Stimulated activated CD4-positive, alpha-beta T cell treated with anti-CD3 and anti-CD28 coated beads, Interleukin-2, amount 100 ng/mL, for 4 hours (primary cell): ENCODE results near the gene SSC4D.
"Not testable (repeated sequence)": the region's sequence is repeated elsewhere in the genome, so short reads cannot be mapped to it uniquely, and the experiment has no call there.

ENCODE experiments used
- DNase-seq: peaks from one replicate; pipeline ENCODE4 v3.0.0-alpha.2; 2020; ENCODE audit warnings: low read depth

Gene SSC4D

GRCh38 chr7:76421097-76421496 is 11.6 kb upstream of the SSC4D start:
- not testable (repeated sequence) for DNase-seq

- not testable (repeated sequence) for DNase-seq
Measured at GRCh38 chr7:76417654-76418310, 8.3 kb upstream of the SSC4D start.

GRCh38 chr7:76412249-76412648 is 2.8 kb upstream of the SSC4D start:
- DNase-seq: no peak

- DNase-seq: no peak
Measured at GRCh38 chr7:76411626-76412025, 2.1 kb upstream of the SSC4D start.

GRCh38 chr7:76408121-76408560 is 1.4 kb downstream of the SSC4D start:
- no peak for DNase-seq

- DNase-seq: no peak
Measured at GRCh38 chr7:76407718-76408117, 1.8 kb downstream of the SSC4D start.

- no peak for DNase-seq
Measured at GRCh38 chr7:76405738-76406137, 3.8 kb downstream of the SSC4D start.

GRCh38 chr7:76403780-76404494 is 5.6 kb downstream of the SSC4D start:
- DNase-seq: no peak

- not testable (repeated sequence) for DNase-seq
Measured at GRCh38 chr7:76403097-76403496, 6.4 kb downstream of the SSC4D start.

GRCh38 chr7:76400248-76400647 is 9.2 kb downstream of the SSC4D start:
- DNase-seq: no peak

- DNase-seq: peak; percentile 82
Measured at GRCh38 chr7:76397409-76398183, 11.9 kb downstream of the SSC4D start.

GRCh38 chr7:76396864-76397263 is 12.6 kb downstream of the SSC4D start:
- no peak for DNase-seq

GRCh38 chr7:76395965-76396726 is 13.4 kb downstream of the SSC4D start:
- no peak for DNase-seq

- DNase-seq: not testable (repeated sequence)
Measured at GRCh38 chr7:76395605-76395964, 13.9 kb downstream of the SSC4D start.

- no peak for DNase-seq
Measured at GRCh38 chr7:76394957-76395356, 14.5 kb downstream of the SSC4D start.

GRCh38 chr7:76393116-76394031 is 16.1 kb downstream of the SSC4D start:
- peak; percentile 90 for DNase-seq

GRCh38 chr7:76392531-76393115 is 16.9 kb downstream of the SSC4D start:
- DNase-seq: no peak

- DNase-seq: no peak
Measured at GRCh38 chr7:76390092-76390491, 19.4 kb downstream of the SSC4D start.

- not testable (repeated sequence) for DNase-seq
Measured at GRCh38 chr7:76387789-76388188, 21.7 kb downstream of the SSC4D start.

- DNase-seq: no peak
Measured at GRCh38 chr7:76386691-76387260, 22.7 kb downstream of the SSC4D start.
